ENCODE data around the gene FCSK. TPM values are rescaled to one million over a fixed set of nuclear protein-coding genes. Genes with fewer than 3 reads are reported as not detected.
"Not testable (repeated sequence)": the region's sequence is repeated elsewhere in the genome, so short reads cannot be mapped to it uniquely, and the experiment has no call there.

Gene FCSK
- total and polyA plus RNA-seq, 10 of the 15 experiments (the other 5 are each of a cell fraction or from before 2014, with no cell fraction given): 0.60 to 17.6 (median 7.4) TPM

DNA sequence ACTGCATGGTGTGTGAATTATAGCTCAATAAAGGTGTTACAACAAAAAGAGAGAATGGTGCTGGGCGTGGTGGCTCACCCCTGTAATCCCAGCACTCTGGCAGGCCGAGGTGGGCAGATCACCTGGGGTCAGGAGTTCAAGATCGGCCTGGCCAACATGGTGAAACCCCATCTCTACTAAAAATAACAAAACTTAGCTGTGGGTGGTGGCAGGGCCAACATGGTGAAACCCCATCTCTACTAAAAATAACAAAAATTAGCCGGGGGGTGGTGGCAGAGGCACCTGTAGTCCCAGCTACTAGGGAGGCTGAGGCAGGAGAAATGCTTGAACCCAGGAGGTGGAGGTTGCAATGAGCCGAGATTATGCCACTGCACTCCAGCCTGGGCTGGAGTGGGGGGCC is 48.3 kb upstream of the FCSK start:
- H3K9me3 ChIP-seq (replicated peaks; ENCODE audit: control insufficient read depth, insufficient read depth, low read length); FAIRE-seq; H2AFZ ChIP-seq (ENCODE audit: control insufficient read depth, low read depth, low read length); H3K27me3 ChIP-seq (replicated peaks in 1 of 2; ENCODE audit: control insufficient read depth in 2 of 2, insufficient read depth in 2 of 2, low read length in 1 of 2); DNase-seq (ENCODE audit: low read depth, low spot score); BruUV-seq (replicated peaks); H3K9ac ChIP-seq (ENCODE audit: control insufficient read depth, insufficient read depth, low read length); intact Hi-C loops (cut with micrococcal nuclease; ENCODE audit: unreplicated experiment); H4K20me1 ChIP-seq (ENCODE audit: control insufficient read depth, insufficient read depth); H3K36me3 ChIP-seq (ENCODE audit: control insufficient read depth in 2 of 2, insufficient read depth in 2 of 2, low read length in 1 of 2): not testable (repeated sequence)
- CTCF ChIA-PET: interaction anchor here (0.8 to 2.2 kb wide), 9 partner anchors 11 to 103 kb away, joined by 3 to 7 read pairs (median 4); partner anchors contain the start of gene FCSK
- 0 out of 2 replicates have a peak overlapping the region, but pooled peaks have one; percentile 2 for H3K4me3 ChIP-seq
- peak; percentile 3; the same call in 2 of the 3 replicates for ATAC-seq
- 16% methylated on average over 5 of the region's 5 CpGs for WGBS (ENCODE audit: insufficient coverage, insufficient replicate concordance, low lambda C conversion rate, missing lambda C conversion rate)
- RAD21 ChIA-PET (ENCODE audit: unreplicated experiment): interaction anchor here (1.0 to 3.9 kb wide), 10 partner anchors 10 to 71 kb away, joined by 3 to 38 read pairs (median 4); no protein-coding TSS in a partner anchor
- POLR2A ChIA-PET: interaction anchor here (0.6 to 4.3 kb wide), 9 partner anchors 11 to 262 kb away, joined by 3 to 47 read pairs (median 4); partner anchors contain the start of gene ST3GAL2
- SMC1A ChIA-PET (ENCODE audit: uncharacterized antibody, unreplicated experiment): interaction anchor here (0.9 to 4.2 kb wide), 6 partner anchors 12 to 48 kb away, joined by 4 to 39 read pairs (median 22); partner anchors contain the start of gene FCSK
- H3K79me2 ChIP-seq (ENCODE audit: control insufficient read depth, insufficient read depth, low read length): peaks cover 77% of the 10 kb centered on the region
- TF ChIP-seq NR2F1 (conservative IDR thresholded peaks at IDR 0.05): peak; percentile 67; the same call in 1 of the 2 replicates
- TF ChIP-seq MEF2A (IDR thresholded peaks at IDR 0.05; ENCODE audit: insufficient read depth, low read depth, low read length): 0 out of 2 replicates have a peak, but pooled peaks have one; percentile 58
- TF ChIP-seq MEF2B (IDR thresholded peaks at IDR 0.05; ENCODE audit: partially characterized antibody, poor library complexity, severe bottlenecking): peak; percentile 70
- in situ Hi-C loops (cut with MboI): loop anchor here (25.0 kb wide), 1 partner anchor 1644 kb away; no protein-coding TSS in a partner anchor
- peaks cover 58% of the 10 kb centered on the region for H3K4me1 ChIP-seq (ENCODE audit: control insufficient read depth, insufficient read depth, low read length)
- H3K27ac ChIP-seq (ENCODE audit: control insufficient read depth, insufficient read depth): peak overlapping the region; percentile 81
- peak overlapping the region; percentile 26; the same call in 1 of the 2 replicates for H3K4me2 ChIP-seq (ENCODE audit: control insufficient read depth, insufficient read depth)

GRCh38 chr16:70407811-70408274 is 46.6 kb upstream of the FCSK start:
- intact Hi-C loops (cut with micrococcal nuclease; ENCODE audit: unreplicated experiment): no loop called here
- Histone ChIP-seq H3K27ac (ENCODE audit: control insufficient read depth, insufficient read depth) (peak overlapping the region; percentile 81), H2AFZ (ENCODE audit: control insufficient read depth, low read depth, low read length) (peak overlapping the region; percentile 35), H3K4me2 (ENCODE audit: control insufficient read depth, insufficient read depth) (peak overlapping the region; percentile 85), H3K9ac (ENCODE audit: control insufficient read depth, insufficient read depth, low read length) (peak overlapping the region; percentile 39; the same call in 1 of the 2 replicates), H3K79me2 (ENCODE audit: control insufficient read depth, insufficient read depth, low read length) (peaks cover 72% of the 10 kb centered on the region), H3K4me1 (ENCODE audit: control insufficient read depth, insufficient read depth, low read length) (peaks cover 58% of the 10 kb centered on the region), H3K36me3 (ENCODE audit: control insufficient read depth in 2 of 2, insufficient read depth in 2 of 2, low read length in 1 of 2) (peaks cover 6 to 15% of the 10 kb centered on the region in 2 experiments; a peak in 3 of 4 replicates), H3K4me3 (peak overlapping the region; percentile 40; the same call in 1 of the 2 replicates), H4K20me1 (ENCODE audit: control insufficient read depth, insufficient read depth) (no peaks in the 10 kb centered on the region), H3K27me3 (replicated peaks in 1 of 2; ENCODE audit: control insufficient read depth in 2 of 2, insufficient read depth in 2 of 2, low read length in 1 of 2) (no peaks in the 10 kb centered on the region; a peak in 1 of 4 replicates), H3K9me3 (replicated peaks; ENCODE audit: control insufficient read depth, insufficient read depth, low read length) (no peaks in the 10 kb centered on the region)
- 58% methylated on average over 10 of the region's 10 CpGs for WGBS (ENCODE audit: insufficient coverage, insufficient replicate concordance, low lambda C conversion rate, missing lambda C conversion rate)
- in situ Hi-C loops (cut with MboI): loop anchor here (25.0 kb wide), 1 partner anchor 1646 kb away; no protein-coding TSS in a partner anchor
- POLR2A ChIA-PET: interaction anchor here (0.6 to 4.3 kb wide), 11 partner anchors 9 to 114 kb away, joined by 3 to 47 read pairs (median 7); partner anchors contain the start of gene ST3GAL2
- SMC1A ChIA-PET (ENCODE audit: uncharacterized antibody, unreplicated experiment): interaction anchor here (1.2 to 4.2 kb wide), 11 partner anchors 10 to 69 kb away, joined by 3 to 39 read pairs (median 6); partner anchors contain the start of gene FCSK
- DNase-seq (ENCODE audit: low read depth, low spot score) (no peak), ATAC-seq (peak; percentile 13), FAIRE-seq (peak; percentile 18)
- BruUV-seq (replicated peaks): no TSS peak
- RAD21 ChIA-PET (ENCODE audit: unreplicated experiment): interaction anchor here (1.0 to 3.0 kb wide), 10 partner anchors 10 to 115 kb away, joined by 4 to 32 read pairs (median 6); partner anchors contain the start of genes COG4, SF3B3 and ST3GAL2
- CTCF ChIA-PET: interaction anchor here (0.7 to 3.3 kb wide), 11 partner anchors 9 to 120 kb away, joined by 3 to 14 read pairs (median 4); no protein-coding TSS in a partner anchor
- TF ChIP-seq STAT3 (IDR thresholded peaks at IDR 0.05; ENCODE audit: low read depth, low read length): no peak
- TF ChIP-seq CREB1 (IDR thresholded peaks at IDR 0.05; ENCODE audit: low read depth): 0 out of 2 replicates have a peak, but pooled peaks have one; percentile 6
- TF ChIP-seq RELA (IDR thresholded peaks at IDR 0.05; ENCODE audit: borderline replicate concordance, partially characterized antibody): no peak
- no peak for TF ChIP-seq ATF7 (IDR thresholded peaks at IDR 0.05; ENCODE audit: low read depth)
- peak; percentile 30; the same call in 1 of the 2 replicates for TF ChIP-seq POLR2AphosphoS5 (IDR thresholded peaks at IDR 0.05; ENCODE audit: low read length)
- no peak for TF ChIP-seq ZNF217 (IDR thresholded peaks at IDR 0.05)
- TF ChIP-seq MYC (IDR thresholded peaks at IDR 0.05; ENCODE audit: insufficient read depth, insufficient read length, insufficient replicate concordance, low read length, severe bottlenecking): no peak
- peak; percentile 47 for TF ChIP-seq MEF2B (IDR thresholded peaks at IDR 0.05; ENCODE audit: partially characterized antibody, poor library complexity, severe bottlenecking)
- no peak for TF ChIP-seq ETV6 (conservative IDR thresholded peaks at IDR 0.05 in 1 of 2, IDR thresholded peaks at IDR 0.05 in 1 of 2; ENCODE audit: borderline replicate concordance in 1 of 2, low read depth in 1 of 2)
